VCaP (cell line): ENCODE measurements around the gene ARV1.
"Not testable (repeated sequence)": the region's sequence is repeated elsewhere in the genome, so short reads cannot be mapped to it uniquely, and the experiment has no call there.

Source experiments
- H3K27ac ChIP-seq: fragments of 450-650 bp; 2 replicates; pipeline ENCODE4 v1.5.1; 2017
- CTCF ChIP-seq: fragments of 450-650 bp; conservative IDR thresholded peaks from 2 replicates; pipeline ENCODE4 v1.5.1; 2017; ENCODE audit warnings: mild to moderate bottlenecking, moderate library complexity

The ARV1 gene

GRCh38 chr1:231001892-231002291 lies 23.0 kb downstream of the ARV1 start:
- no peak for TF ChIP-seq CTCF
- no peak overlapping the region for H3K27ac ChIP-seq

GRCh38 chr1:231007535-231007934 lies 28.6 kb downstream of the ARV1 start:
- H3K27ac ChIP-seq = not testable (repeated sequence)

GRCh38 chr1:231011360-231011759 lies 32.5 kb downstream of the ARV1 start:
- TF ChIP-seq CTCF = no peak
- H3K27ac ChIP-seq = no peak overlapping the region

GRCh38 chr1:231011963-231012362 lies 33.1 kb downstream of the ARV1 start:
- H3K27ac ChIP-seq = no peak overlapping the region
- TF ChIP-seq CTCF = no peak

- H3K27ac ChIP-seq = no peak overlapping the region
Measured at GRCh38 chr1:231013391-231014015, 34.6 kb downstream of the ARV1 start.

GRCh38 chr1:231016234-231016633 lies 37.3 kb downstream of the ARV1 start:
- no peak overlapping the region for H3K27ac ChIP-seq
- TF ChIP-seq CTCF = no peak

More at GRCh38 chr1:231013391-231014015, 34.6 kb downstream of the ARV1 start:
- no peak for TF ChIP-seq CTCF

- no peak for TF ChIP-seq CTCF
- H3K27ac ChIP-seq = no peak overlapping the region
Measured at GRCh38 chr1:231016966-231017365, 38.1 kb downstream of the ARV1 start.

- H3K27ac ChIP-seq = no peak overlapping the region
- TF ChIP-seq CTCF = no peak
Measured at GRCh38 chr1:231019711-231020110, 40.8 kb downstream of the ARV1 start.
